IMR-90 (cell line): Measurements from ENCODE around the gene CRTAC1. TPM values are rescaled to one million over a fixed set of nuclear protein-coding genes. Genes with fewer than 3 reads are reported as not detected.

Experiments used
- ATAC-seq: fragments of 200-7000 bp; cut with Tn5 transposase; 2 replicates; pipeline ENCODE4 v1.9.1; 2020; ENCODE audit warnings: low read depth, mild to moderate bottlenecking, moderate library complexity
- BruUV-seq: library from RNA; stranded (reverse); fragments of 400-500 nt; replicated peaks from 2 replicates; lab custom pipeline; 2021; lab: Mats Ljungman, UMichigan
- CTCF ChIA-PET: fragments of 300-600 bp; formaldehyde crosslinking; extraction: SDS; loops from one replicate; lab custom pipeline; 2021; ENCODE audit warnings: antibody characterized with exemption; lab: Yijun Ruan, JAX
- POLR2A ChIA-PET: fragments of 300-600 bp; sonication (Branson Sonifier 250); formaldehyde crosslinking; loops from one replicate; lab custom pipeline; 2022; ENCODE audit warnings: antibody characterized with exemption; ENCODE audit not compliant: unreplicated experiment; lab: Charles Lee
- DNase-seq: peaks from one replicate; pipeline ENCODE4 v3.0.0; 2013
- H2AFZ ChIP-seq: replicated peaks from 2 replicates; pipeline ENCODE3; 2013; ENCODE audit warnings: low read length, mild to moderate bottlenecking; ENCODE audit not compliant: poor library complexity
- H2AK5ac ChIP-seq: 2 replicates; pipeline ENCODE4 v1.6.1; 2013; ENCODE audit warnings: low read depth, low read length, inconsistent platforms
- H2AK9ac ChIP-seq: replicated peaks from 2 replicates; pipeline ENCODE3; 2013; ENCODE audit warnings: mild to moderate bottlenecking, low read depth, low read length, moderate library complexity; ENCODE audit not compliant: poor library complexity
- H2BK120ac ChIP-seq: 2 replicates; pipeline ENCODE4 v1.6.1; 2013; ENCODE audit warnings: low read depth, low read length, inconsistent platforms
- H2BK15ac ChIP-seq: 3 replicates; pipeline ENCODE4 v1.6.1; 2013; ENCODE audit warnings: low read depth, low read length, inconsistent platforms
- H2BK20ac ChIP-seq: 2 replicates; pipeline ENCODE4 v1.6.1; 2013; ENCODE audit warnings: low read depth, mild to moderate bottlenecking, inconsistent platforms, low read length, moderate library complexity
- H2BK5ac ChIP-seq: 2 replicates; pipeline ENCODE4 v1.6.1; 2013; ENCODE audit warnings: mild to moderate bottlenecking, low read depth, low read length, inconsistent platforms; ENCODE audit not compliant: poor library complexity, severe bottlenecking
- H3K14ac ChIP-seq: replicated peaks from 2 replicates; pipeline ENCODE4 v1.6.1; 2013; ENCODE audit warnings: low read depth, low read length, inconsistent platforms
- H3K18ac ChIP-seq: 2 replicates; pipeline ENCODE4 v1.6.1; 2013; ENCODE audit warnings: low read depth, low read length, control low read depth
- H3K23ac ChIP-seq: 2 replicates; pipeline ENCODE4 v1.6.1; 2013; ENCODE audit warnings: low read depth, low read length, inconsistent platforms
- H3K27ac ChIP-seq: 2 replicates; pipeline ENCODE4 v1.5.1; 2013; ENCODE audit warnings: mild to moderate bottlenecking, control low read depth, low read length; ENCODE audit not compliant: insufficient read depth
- H3K27me3 ChIP-seq: 2 replicates; pipeline ENCODE4 v1.6.1; 2013; ENCODE audit warnings: low read length; ENCODE audit not compliant: control insufficient read depth, insufficient read depth
- H3K36me3 ChIP-seq: 2 replicates; pipeline ENCODE4 v1.6.1; 2013; ENCODE audit warnings: low read length, mixed read lengths; ENCODE audit not compliant: control insufficient read depth, insufficient read depth
- H3K4ac ChIP-seq: 2 replicates; pipeline ENCODE4 v1.6.1; 2013; ENCODE audit warnings: low read depth, low read length, inconsistent platforms
- H3K4me1 ChIP-seq: 2 replicates; pipeline ENCODE4 v1.6.1; 2013; ENCODE audit warnings: low read length, mixed read lengths; ENCODE audit not compliant: control insufficient read depth, insufficient read depth
- H3K4me2 ChIP-seq: 2 replicates; pipeline ENCODE4 v1.6.1; 2013; ENCODE audit warnings: low read depth, mild to moderate bottlenecking, control low read depth, low read length, moderate library complexity
- H3K4me3 ChIP-seq: 2 replicates; pipeline ENCODE4 v1.5.1; 2013; ENCODE audit warnings: low read depth, mild to moderate bottlenecking, control low read depth, low read length, moderate library complexity; ENCODE audit not compliant: insufficient read depth
- H3K56ac ChIP-seq: 2 replicates; pipeline ENCODE4 v1.6.1; 2013; ENCODE audit warnings: low read length, inconsistent platforms; ENCODE audit not compliant: insufficient read depth; ENCODE audit errors: extremely low read depth
- H3K79me1 ChIP-seq, 2 experiments: 2 replicates each; pipeline ENCODE4 v1.6.1; 2013; ENCODE audit warnings: low read length in 2 of 2, inconsistent platforms in 1 of 2, low read depth in 1 of 2
- H3K9ac ChIP-seq: 2 replicates; pipeline ENCODE4 v1.6.1; 2013; ENCODE audit warnings: low read depth, low read length, control low read depth
- H3K9me1 ChIP-seq: 2 replicates; pipeline ENCODE4 v1.6.1; 2013; ENCODE audit warnings: low read length, inconsistent platforms; ENCODE audit not compliant: insufficient read depth
- H3K9me3 ChIP-seq: 2 replicates; pipeline ENCODE4 v1.6.1; 2013; ENCODE audit warnings: low read length; ENCODE audit not compliant: control insufficient read depth, insufficient read depth
- H4K20me1 ChIP-seq: 2 replicates; pipeline ENCODE4 v1.6.1; 2013; ENCODE audit warnings: low read length, inconsistent platforms; ENCODE audit not compliant: insufficient read depth
- H4K5ac ChIP-seq: 2 replicates; pipeline ENCODE4 v1.6.1; 2013; ENCODE audit warnings: mild to moderate bottlenecking, low read depth, low read length, control low read depth
- H4K8ac ChIP-seq, 2 experiments: 2 replicates each; pipeline ENCODE4 v1.6.1; 2013; ENCODE audit warnings: low read depth in 2 of 2, low read length in 2 of 2, control low read depth in 1 of 2, inconsistent platforms in 1 of 2
- H4K91ac ChIP-seq: 2 replicates; pipeline ENCODE4 v1.6.1; 2013; ENCODE audit warnings: low read depth, low read length, inconsistent platforms; ENCODE audit not compliant: insufficient read depth
- MAFK ChIP-seq: IDR thresholded peaks from 2 replicates; pipeline ENCODE4 v1.6.1; 2012; ENCODE audit warnings: low read depth, low read length, improper control_type of control experiment
- NFE2L2 ChIP-seq: fragments of 150-350 bp; IDR thresholded peaks from 2 replicates; pipeline ENCODE4 v1.6.1; 2016; ENCODE audit warnings: low read depth, mild to moderate bottlenecking, low read length
- POLR2A ChIP-seq: IDR thresholded peaks from 2 replicates; pipeline ENCODE4 v1.6.1; 2012; ENCODE audit warnings: mild to moderate bottlenecking, low read depth, low read length
- WGBS, 2 experiments: methylation state at CpG; one replicate each; pipeline versions ENCODE4 v1.1.5 to v1.1.7; 2013; ENCODE audit warnings: missing lambda C conversion rate in 2 of 2; ENCODE audit not compliant: insufficient read length in 1 of 2; ENCODE audit errors: extremely low coverage in 2 of 2; 5-methylcytosine and 5-hydroxymethylcytosine counted together
- dilution Hi-C: fragments of 300-500 bp; cut with HindIII; formaldehyde crosslinking; loops from one replicate; pipeline ENCODE4 v1.14.3; 2018; ENCODE audit warnings: low sequenced_read_pairs; ENCODE audit not compliant: unreplicated experiment
- in situ Hi-C: fragments of 300-500 bp; cut with MboI; formaldehyde crosslinking; loops from 3 replicates; pipeline ENCODE4 v1.14.3; 2019; ENCODE audit warnings: low sequenced_read_pairs, inconsistent platforms, mixed read lengths
- intact Hi-C: fragments of 100-400 bp; cut with micrococcal nuclease; formaldehyde crosslinking; loops from 2 replicates; pipeline ENCODE4 v1.10.0; 2022
- polyA plus RNA-seq, 3 experiments: library from polyadenylated mRNA; depleted of rRNA; stranded (reverse); fragments of >200 nt; gene quantifications; 2 replicates each; pipeline ENCODE4 v1.2.3, GENCODE V29; 2012; ENCODE audit warnings: low replicate concordance in 1 of 3
- total RNA-seq: library from RNA; depleted of rRNA; stranded (reverse); fragments of >200 nt; gene quantifications from 2 replicates; pipeline ENCODE4 v1.2.3, GENCODE V29; 2012

Gene CRTAC1
- total and polyA plus RNA-seq, 2 of the 4 experiments (the other 2 are of a cell fraction) = not detected

GRCh38 chr10:97822261-97822687 lies 208.1 kb downstream of the CRTAC1 start:
- Histone ChIP-seq H2BK15ac (no peak overlapping the region), H3K4ac (no peak overlapping the region), H3K18ac (no peak overlapping the region), H3K27ac (no peak overlapping the region), H4K91ac (no peak overlapping the region), H2AK9ac (no peak overlapping the region), H3K14ac (no peak overlapping the region), H4K5ac (no peak overlapping the region), H2BK120ac (no peak overlapping the region), H2AFZ (no peak overlapping the region), H3K9me3 (no peaks in the 10 kb centered on the region), H3K4me2 (no peak overlapping the region), H2BK5ac (no peak overlapping the region), H4K20me1 (no peaks in the 10 kb centered on the region), H3K9me1 (no peaks in the 10 kb centered on the region), H4K8ac (no peak overlapping the region), H2AK5ac (no peak overlapping the region), H3K36me3 (no peaks in the 10 kb centered on the region), H3K79me1 (no peaks in the 10 kb centered on the region), H2BK20ac (no peak overlapping the region), H3K27me3 (peaks cover 24% of the 10 kb centered on the region), H3K4me1 (no peaks in the 10 kb centered on the region), H3K56ac (no peak overlapping the region), H3K4me3 (no peak overlapping the region), H3K23ac (no peak overlapping the region), H3K9ac (no peak overlapping the region)
- no peak for DNase-seq
- no peak for ATAC-seq
- in situ Hi-C loops (no loop called here), dilution Hi-C loops (no loop called here), intact Hi-C loops (no loop called here)
- 67% methylated on average over 3 of the region's 10 CpGs; no CpG with 5 or more reads in 1 of the 2 experiments for WGBS, 2 experiments
- ChIA-PET POLR2A (no interaction called here), CTCF (no interaction called here)
- no TSS peak for BruUV-seq
- TF ChIP-seq MAFK (no peak), NFE2L2 (no peak), POLR2A (no peak)
